ENCODE measurements around the gene PARS2. TPM values are rescaled to one million over a fixed set of nuclear protein-coding genes. Genes with fewer than 3 reads are reported as not detected.
A peak's percentile ranks its signal among the peaks of the same experiment; 100 is the strongest.

The PARS2 gene
- total RNA-seq, 1 donor: 6.2 TPM

DNA sequence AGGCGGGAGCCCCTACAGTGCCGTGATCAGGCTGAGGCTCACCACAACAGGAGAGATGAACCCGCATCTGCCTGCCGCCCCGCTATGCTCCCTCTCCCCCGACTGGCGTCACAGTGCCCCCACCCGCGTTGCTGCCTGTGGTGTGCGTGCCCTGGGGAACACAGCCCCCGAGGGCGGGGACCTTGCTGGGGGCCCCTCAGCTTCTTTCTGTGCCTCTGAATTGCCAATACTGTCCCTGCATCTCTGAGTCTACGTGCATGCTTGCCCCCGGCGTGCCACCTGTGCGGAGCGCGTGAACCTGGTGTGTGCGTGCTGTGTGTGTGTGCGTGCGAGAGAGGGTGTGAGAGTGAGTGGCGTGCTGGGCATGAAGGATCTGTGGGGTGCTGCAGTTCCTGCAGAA, 10.3 kb downstream of the PARS2 start:
- Histone ChIP-seq H3K79me2 (ENCODE audit: insufficient read depth, low read length) (no peaks in the 10 kb centered on the region), H3K4me2 (ENCODE audit: insufficient read depth, low read length) (no peak overlapping the region), H3K27ac (ENCODE audit: low read depth, low read length) (no peak overlapping the region), H3K36me3 (ENCODE audit: insufficient read depth, low read length) (peaks cover 11% of the 10 kb centered on the region), H4K20me1 (ENCODE audit: insufficient read depth, low read length) (no peaks in the 10 kb centered on the region), H2AFZ (ENCODE audit: low read length) (no peak overlapping the region), H3K9me3 (ENCODE audit: low read depth, low read length) (no peaks in the 10 kb centered on the region), H3K4me3 (ENCODE audit: insufficient read depth, low read length) (no peak overlapping the region), H3K27me3 (ENCODE audit: insufficient read depth, low read length) (peaks cover 2% of the 10 kb centered on the region), H3K4me1 (ENCODE audit: insufficient read depth, low read length) (no peaks in the 10 kb centered on the region)
- TF ChIP-seq, protein P1, sequence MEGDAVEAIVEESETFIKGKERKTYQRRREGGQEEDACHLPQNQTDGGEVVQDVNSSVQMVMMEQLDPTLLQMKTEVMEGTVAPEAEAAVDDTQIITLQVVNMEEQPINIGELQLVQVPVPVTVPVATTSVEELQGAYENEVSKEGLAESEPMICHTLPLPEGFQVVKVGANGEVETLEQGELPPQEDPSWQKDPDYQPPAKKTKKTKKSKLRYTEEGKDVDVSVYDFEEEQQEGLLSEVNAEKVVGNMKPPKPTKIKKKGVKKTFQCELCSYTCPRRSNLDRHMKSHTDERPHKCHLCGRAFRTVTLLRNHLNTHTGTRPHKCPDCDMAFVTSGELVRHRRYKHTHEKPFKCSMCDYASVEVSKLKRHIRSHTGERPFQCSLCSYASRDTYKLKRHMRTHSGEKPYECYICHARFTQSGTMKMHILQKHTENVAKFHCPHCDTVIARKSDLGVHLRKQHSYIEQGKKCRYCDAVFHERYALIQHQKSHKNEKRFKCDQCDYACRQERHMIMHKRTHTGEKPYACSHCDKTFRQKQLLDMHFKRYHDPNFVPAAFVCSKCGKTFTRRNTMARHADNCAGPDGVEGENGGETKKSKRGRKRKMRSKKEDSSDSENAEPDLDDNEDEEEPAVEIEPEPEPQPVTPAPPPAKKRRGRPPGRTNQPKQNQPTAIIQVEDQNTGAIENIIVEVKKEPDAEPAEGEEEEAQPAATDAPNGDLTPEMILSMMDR (IDR thresholded peaks at IDR 0.05; ENCODE audit: extremely low read depth, low read depth, low read length): no peak
- peak; percentile 52 for DNase-seq (ENCODE audit: insufficient read length, low spot score, missing footprints)

DNA sequence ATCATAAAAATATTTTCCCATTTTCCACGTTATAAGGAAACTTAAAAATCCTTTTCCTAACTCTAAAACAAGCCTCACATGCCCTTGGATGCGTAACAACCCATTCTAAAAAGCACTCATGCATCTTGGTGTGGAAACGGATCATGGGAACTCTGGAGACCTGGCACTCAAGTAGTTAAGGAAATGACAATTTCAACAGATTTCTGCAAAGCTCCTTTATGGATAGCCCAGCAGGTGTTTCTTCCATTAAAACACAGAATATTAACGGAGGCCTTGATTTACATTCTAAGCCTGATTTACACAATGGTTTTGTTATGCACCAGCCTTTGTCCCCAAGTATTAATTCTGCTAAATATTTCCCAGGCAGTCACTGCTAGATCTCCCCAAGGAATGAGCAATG, 12.9 kb downstream of the PARS2 start:
- Histone ChIP-seq H3K27ac (ENCODE audit: low read depth, low read length) (no peak overlapping the region), H3K79me2 (ENCODE audit: insufficient read depth, low read length) (no peaks in the 10 kb centered on the region), H3K36me3 (ENCODE audit: insufficient read depth, low read length) (no peaks in the 10 kb centered on the region), H4K20me1 (ENCODE audit: insufficient read depth, low read length) (no peaks in the 10 kb centered on the region), H3K4me1 (ENCODE audit: insufficient read depth, low read length) (no peaks in the 10 kb centered on the region), H3K27me3 (ENCODE audit: insufficient read depth, low read length) (peaks cover 2% of the 10 kb centered on the region), H3K9me3 (ENCODE audit: low read depth, low read length) (no peaks in the 10 kb centered on the region), H3K4me2 (ENCODE audit: insufficient read depth, low read length) (no peak overlapping the region), H2AFZ (ENCODE audit: low read length) (no peak overlapping the region), H3K4me3 (ENCODE audit: insufficient read depth, low read length) (no peak overlapping the region)
- TF ChIP-seq, protein P1 (IDR thresholded peaks at IDR 0.05; ENCODE audit: extremely low read depth, low read depth, low read length): no peak
- peak; percentile 73 for DNase-seq (ENCODE audit: insufficient read length, low spot score, missing footprints)

- TF ChIP-seq, protein P1 (IDR thresholded peaks at IDR 0.05; ENCODE audit: extremely low read depth, low read depth, low read length): no peak
- H3K27me3 ChIP-seq (ENCODE audit: insufficient read depth, low read length): peaks cover 2% of the 10 kb centered on the region
- H3K79me2 ChIP-seq (ENCODE audit: insufficient read depth, low read length): no peaks in the 10 kb centered on the region
- no peaks in the 10 kb centered on the region for H3K9me3 ChIP-seq (ENCODE audit: low read depth, low read length)
- no peak overlapping the region for H3K4me2 ChIP-seq (ENCODE audit: insufficient read depth, low read length)
- no peak overlapping the region for H3K27ac ChIP-seq (ENCODE audit: low read depth, low read length)
- peak; percentile 73 for DNase-seq (ENCODE audit: insufficient read length, low spot score, missing footprints)
- H3K4me1 ChIP-seq (ENCODE audit: insufficient read depth, low read length): no peaks in the 10 kb centered on the region
- H3K36me3 ChIP-seq (ENCODE audit: insufficient read depth, low read length): no peaks in the 10 kb centered on the region
- no peak overlapping the region for H3K4me3 ChIP-seq (ENCODE audit: insufficient read depth, low read length)
- H4K20me1 ChIP-seq (ENCODE audit: insufficient read depth, low read length): no peaks in the 10 kb centered on the region
- no peak overlapping the region for H2AFZ ChIP-seq (ENCODE audit: low read length)
Observed at GRCh38 chr1:54750596-54750995, 13.7 kb downstream of the PARS2 start.

- Histone ChIP-seq H3K36me3 (ENCODE audit: insufficient read depth, low read length) (no peaks in the 10 kb centered on the region), H3K4me1 (ENCODE audit: insufficient read depth, low read length) (no peaks in the 10 kb centered on the region), H3K9me3 (ENCODE audit: low read depth, low read length) (no peaks in the 10 kb centered on the region), H3K79me2 (ENCODE audit: insufficient read depth, low read length) (no peaks in the 10 kb centered on the region), H3K4me3 (ENCODE audit: insufficient read depth, low read length) (no peak overlapping the region), H3K27me3 (ENCODE audit: insufficient read depth, low read length) (peaks cover 2% of the 10 kb centered on the region), H3K27ac (ENCODE audit: low read depth, low read length) (no peak overlapping the region), H4K20me1 (ENCODE audit: insufficient read depth, low read length) (no peaks in the 10 kb centered on the region), H2AFZ (ENCODE audit: low read length) (no peak overlapping the region), H3K4me2 (ENCODE audit: insufficient read depth, low read length) (no peak overlapping the region)
- DNase-seq (ENCODE audit: insufficient read length, low spot score, missing footprints): peak; percentile 18
- TF ChIP-seq, protein P1 (IDR thresholded peaks at IDR 0.05; ENCODE audit: extremely low read depth, low read depth, low read length): no peak
Observed at GRCh38 chr1:54748094-54748835, 16.1 kb downstream of the PARS2 start.

Data from osteoblast (primary cell).